Endothelial cell (in vitro differentiated cells): Measurements from ENCODE around the gene RANBP3. TPM values are rescaled to one million over a fixed set of nuclear protein-coding genes. Genes with fewer than 3 reads are reported as not detected.

Experiments used
- DNase-seq: peaks from one replicate; pipeline ENCODE4 v3.0.0; 2021; ENCODE audit warnings: low spot score
- H3K27ac Mint-ChIP-seq: one replicate; pipeline ENCODE4 v1.8.0; 2021; ENCODE audit warnings: mixed read lengths, inconsistent platforms; ENCODE audit not compliant: unreplicated experiment
- H3K27me3 Mint-ChIP-seq: one replicate; pipeline ENCODE4 v1.8.0; 2021; ENCODE audit warnings: mild to moderate bottlenecking, moderate library complexity, mixed read lengths, inconsistent platforms; ENCODE audit not compliant: unreplicated experiment
- H3K36me3 Mint-ChIP-seq: one replicate; pipeline ENCODE4 v1.8.0; 2021; ENCODE audit warnings: mild to moderate bottlenecking, low read depth, mixed read lengths, inconsistent platforms; ENCODE audit not compliant: unreplicated experiment
- H3K4me1 Mint-ChIP-seq: one replicate; pipeline ENCODE4 v1.8.0; 2021; ENCODE audit warnings: mild to moderate bottlenecking, mixed read lengths, inconsistent platforms; ENCODE audit not compliant: unreplicated experiment
- H3K4me3 Mint-ChIP-seq: one replicate; pipeline ENCODE4 v1.8.0; 2021; ENCODE audit warnings: mild to moderate bottlenecking, mixed read lengths, inconsistent platforms; ENCODE audit not compliant: unreplicated experiment
- H3K9me3 Mint-ChIP-seq: one replicate; pipeline ENCODE4 v1.8.0; 2021; ENCODE audit warnings: mixed read lengths, inconsistent platforms; ENCODE audit not compliant: unreplicated experiment
- CTCF ChIP-seq: fragments of 200-600 bp; sonication (generic); IDR thresholded peaks from one replicate; pipeline ENCODE4 v1.5.0; 2021; ENCODE audit warnings: antibody characterized with exemption; ENCODE audit not compliant: unreplicated experiment
- total RNA-seq: library from RNA; stranded (reverse); fragmentation: NEBNext Ultra II Directional; extraction: Animal tissue kit (Norgen Biotek cat#: 25700); gene quantifications from one replicate; pipeline ENCODE4 v1.2.1, GENCODE V29; 2021; ENCODE audit not compliant: unreplicated experiment

The RANBP3 gene
- total RNA-seq, 1 donor from 2014 or later, result 69.5 TPM

- Mint-ChIP-seq H3K27me3 (peaks cover 4% of the 10 kb centered on the region), H3K36me3 (peaks cover 45% of the 10 kb centered on the region), H3K4me1 (no peaks in the 10 kb centered on the region), H3K4me3 (no peak overlapping the region), H3K27ac (no peak overlapping the region), H3K9me3 (no peaks in the 10 kb centered on the region)
- no peak for DNase-seq
- no peak for TF ChIP-seq CTCF
Measured at GRCh38 chr19:5927441-5927821, 50.5 kb downstream of the RANBP3 start.

GRCh38 chr19:5926641-5927440 lies 51.1 kb downstream of the RANBP3 start:
- TF ChIP-seq CTCF, result no peak
- DNase-seq, result no peak
- Mint-ChIP-seq H3K27me3 (peaks cover 5% of the 10 kb centered on the region), H3K4me1 (no peaks in the 10 kb centered on the region), H3K9me3 (no peaks in the 10 kb centered on the region), H3K27ac (peak overlapping the region; percentile 18), H3K36me3 (peaks cover 46% of the 10 kb centered on the region), H3K4me3 (no peak overlapping the region)

- H3K4me3 Mint-ChIP-seq, result no peak overlapping the region
- H3K9me3 Mint-ChIP-seq, result no peaks in the 10 kb centered on the region
- H3K4me1 Mint-ChIP-seq, result no peaks in the 10 kb centered on the region
Measured at GRCh38 chr19:5925830-5926427, 52.0 kb downstream of the RANBP3 start.

GRCh38 chr19:5923356-5923755 lies 54.6 kb downstream of the RANBP3 start:
- Mint-ChIP-seq H3K27me3 (peaks cover 7% of the 10 kb centered on the region), H3K4me3 (no peak overlapping the region), H3K27ac (no peak overlapping the region), H3K9me3 (no peaks in the 10 kb centered on the region), H3K4me1 (no peaks in the 10 kb centered on the region), H3K36me3 (peaks cover 42% of the 10 kb centered on the region)
- TF ChIP-seq CTCF, result no peak
- no peak for DNase-seq

More at GRCh38 chr19:5925830-5926427, 52.0 kb downstream of the RANBP3 start:
- TF ChIP-seq CTCF, result no peak
- no peak for DNase-seq
- no peak overlapping the region for H3K27ac Mint-ChIP-seq
- H3K27me3 Mint-ChIP-seq, result peaks cover 5% of the 10 kb centered on the region
- H3K36me3 Mint-ChIP-seq, result peaks cover 48% of the 10 kb centered on the region

GRCh38 chr19:5922161-5922545 lies 55.8 kb downstream of the RANBP3 start:
- no peak for TF ChIP-seq CTCF
- Mint-ChIP-seq H3K9me3 (no peaks in the 10 kb centered on the region), H3K27me3 (peaks cover 7% of the 10 kb centered on the region), H3K4me1 (no peaks in the 10 kb centered on the region), H3K4me3 (no peak overlapping the region), H3K36me3 (peaks cover 35% of the 10 kb centered on the region), H3K27ac (no peak overlapping the region)
- DNase-seq, result no peak
